Effector memory CD4-positive, alpha-beta T cell (primary cell): ENCODE data around the gene GLRA3.

Experiments used
- DNase-seq, 3 donors: peaks; one replicate each; pipeline ENCODE4 v3.0.0-alpha.2; 2020
- H3K27ac ChIP-seq: 2 replicates; pipeline ENCODE4 v1.7.0; 2013; ENCODE audit warnings: mild to moderate bottlenecking, low read length, moderate library complexity; ENCODE audit not compliant: insufficient read depth, poor library complexity, severe bottlenecking
- H3K27me3 ChIP-seq: replicated peaks from 2 replicates; pipeline ENCODE4 v1.7.0; 2013; ENCODE audit warnings: mild to moderate bottlenecking, low read length; ENCODE audit not compliant: insufficient read depth, control insufficient read depth, poor library complexity, severe bottlenecking
- H3K36me3 ChIP-seq: 2 replicates; pipeline ENCODE4 v1.7.0; 2013; ENCODE audit warnings: mild to moderate bottlenecking, low read length, moderate library complexity; ENCODE audit not compliant: control insufficient read depth, insufficient read depth
- H3K4me1 ChIP-seq: 2 replicates; pipeline ENCODE4 v1.7.0; 2013; ENCODE audit warnings: low read length, mild to moderate bottlenecking; ENCODE audit not compliant: control insufficient read depth, insufficient read depth, poor library complexity, severe bottlenecking
- H3K4me3 ChIP-seq: 2 replicates; pipeline ENCODE4 v1.7.0; 2013; ENCODE audit warnings: low read length, low read depth, mild to moderate bottlenecking; ENCODE audit not compliant: insufficient read depth, poor library complexity, severe bottlenecking
- H3K9me3 ChIP-seq: 2 replicates; pipeline ENCODE4 v1.7.0; 2013; ENCODE audit warnings: mild to moderate bottlenecking, low read length, moderate library complexity; ENCODE audit not compliant: control insufficient read depth

GLRA3 gene

DNA sequence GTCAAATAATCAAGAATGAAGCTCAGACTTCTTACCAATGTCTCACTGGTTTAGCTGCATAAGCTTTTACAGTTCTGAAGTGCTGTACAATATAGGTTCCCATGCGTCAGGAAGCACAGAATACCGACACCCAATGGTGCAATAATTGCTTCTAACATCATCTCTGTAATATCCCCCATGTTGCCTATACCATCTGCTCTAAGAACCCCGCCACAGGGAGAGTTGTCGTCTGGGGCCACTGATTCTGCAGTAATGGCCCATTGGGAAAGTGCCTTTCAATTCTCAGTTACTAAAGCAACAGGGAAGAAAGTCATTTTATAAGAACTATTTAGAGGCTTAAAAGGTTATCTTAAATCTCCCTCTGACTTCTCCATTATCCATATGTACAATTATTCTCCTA lies 94.9 kb downstream of the GLRA3 start:
- Histone ChIP-seq H3K36me3 (no peaks in the 10 kb centered on the region), H3K4me3 (no peak overlapping the region), H3K9me3 (no peaks in the 10 kb centered on the region), H3K27me3 (no peaks in the 10 kb centered on the region), H3K27ac (no peak overlapping the region), H3K4me1 (no peaks in the 10 kb centered on the region)
- no peak for DNase-seq

DNA sequence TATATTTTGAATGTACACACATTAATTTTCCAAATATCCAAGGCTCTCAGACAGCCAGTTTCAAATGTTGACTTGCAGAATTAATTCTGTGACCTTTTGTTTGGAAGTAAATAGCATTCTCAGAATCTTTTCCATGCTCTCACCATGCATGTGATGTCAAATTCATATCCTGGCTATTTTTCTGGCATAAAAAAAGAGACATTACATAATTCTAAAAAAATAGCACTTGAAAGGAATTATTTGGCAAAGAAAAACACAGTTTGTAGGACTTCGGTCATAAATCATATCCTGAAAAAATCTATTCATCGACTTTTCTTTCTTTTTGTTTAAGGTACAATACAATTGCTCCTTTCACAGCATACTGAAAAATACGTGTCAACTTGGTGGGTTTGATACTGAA lies 111.2 kb downstream of the GLRA3 start:
- no peaks in the 10 kb centered on the region for H3K27me3 ChIP-seq
- H3K9me3 ChIP-seq, result no peaks in the 10 kb centered on the region
- no peaks in the 10 kb centered on the region for H3K36me3 ChIP-seq
- no peak overlapping the region for H3K27ac ChIP-seq
- H3K4me1 ChIP-seq, result no peaks in the 10 kb centered on the region
- H3K4me3 ChIP-seq, result no peak overlapping the region
- no peak for DNase-seq

DNA sequence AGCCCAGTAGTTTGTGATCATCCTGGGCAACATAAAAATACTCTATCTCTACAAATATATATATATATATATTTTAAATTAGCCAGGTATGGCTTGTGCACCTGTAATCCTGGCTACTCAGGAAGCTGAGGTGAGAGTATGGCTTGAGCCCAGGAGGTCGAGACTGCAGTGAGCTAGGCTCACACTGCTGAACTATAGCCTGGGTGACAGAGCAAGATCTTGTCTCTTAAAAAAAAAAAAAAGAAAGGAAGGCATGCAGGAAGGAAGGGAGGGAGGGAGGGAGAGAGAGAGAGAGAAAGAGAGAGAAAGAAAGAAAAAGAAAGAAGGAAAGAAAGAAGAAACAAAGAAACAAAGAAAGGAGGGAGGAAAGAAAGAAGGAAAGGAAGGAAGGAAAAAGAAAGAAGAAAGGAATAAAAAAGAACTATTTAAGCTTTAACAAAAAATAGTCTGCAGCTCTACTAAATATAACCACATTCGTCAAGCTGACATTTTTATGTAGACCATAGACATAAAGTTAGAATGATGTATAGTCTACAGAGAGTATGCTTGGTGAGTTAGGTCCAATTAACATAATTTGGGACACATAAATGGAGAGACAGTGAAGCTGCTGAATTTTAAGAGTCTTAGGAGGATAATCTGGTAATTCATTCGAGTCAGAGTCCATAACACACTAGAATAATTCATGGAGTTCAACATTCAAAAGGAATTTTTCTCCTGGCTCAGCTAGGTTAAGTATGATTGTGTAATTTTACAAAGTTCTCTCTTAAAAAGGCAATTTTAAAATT lies 111.9 kb downstream of the GLRA3 start:
- no peaks in the 10 kb centered on the region for H3K27me3 ChIP-seq

DNA sequence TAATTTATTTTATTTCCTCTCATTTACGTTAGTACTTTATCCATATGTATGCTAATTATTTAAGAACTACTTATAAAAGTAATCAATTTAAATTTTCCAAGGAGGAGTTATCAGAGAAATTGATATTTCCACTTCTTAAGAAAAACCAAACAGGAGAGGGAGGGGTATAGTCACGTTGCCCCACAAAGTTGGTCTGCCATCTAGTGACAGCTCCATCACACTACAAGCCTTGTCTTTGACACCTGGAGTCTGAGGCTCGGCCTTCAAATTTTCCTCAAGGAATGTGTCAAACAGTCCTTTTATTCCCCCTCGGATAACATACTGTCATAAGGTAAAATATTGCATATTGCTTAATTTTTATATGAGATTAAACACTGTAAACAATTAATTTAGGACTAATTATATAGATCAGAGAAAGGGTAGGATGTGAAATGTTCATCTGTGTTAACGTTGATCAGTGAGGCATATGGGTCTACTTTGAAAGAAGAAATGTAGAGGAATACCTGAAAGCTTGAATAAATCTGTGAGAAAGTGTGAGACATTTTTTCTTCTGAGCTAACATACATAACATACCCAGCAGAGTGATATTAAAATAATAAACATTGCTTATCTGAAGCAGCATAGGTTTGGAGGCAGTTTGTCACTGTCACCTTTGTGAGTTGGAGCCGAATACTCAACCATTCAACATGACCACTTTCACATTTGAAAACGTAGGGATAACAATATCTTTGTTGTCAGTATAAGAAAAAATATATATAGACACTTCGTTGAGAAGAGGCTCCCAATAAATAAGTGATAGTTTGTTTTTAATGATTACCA lies 114.4 kb downstream of the GLRA3 start:
- Histone ChIP-seq H3K27ac (no peak overlapping the region), H3K36me3 (no peaks in the 10 kb centered on the region), H3K4me3 (no peak overlapping the region), H3K9me3 (no peaks in the 10 kb centered on the region), H3K4me1 (no peaks in the 10 kb centered on the region), H3K27me3 (no peaks in the 10 kb centered on the region)
- DNase-seq, result peak in 1 of 3 donors; percentile 6

More for the DNA sequence above, 111.9 kb downstream of the GLRA3 start:
- Histone ChIP-seq H3K9me3 (no peaks in the 10 kb centered on the region), H3K27ac (no peak overlapping the region), H3K36me3 (no peaks in the 10 kb centered on the region), H3K4me1 (no peaks in the 10 kb centered on the region), H3K4me3 (no peak overlapping the region)
- DNase-seq, result no peak

DNA sequence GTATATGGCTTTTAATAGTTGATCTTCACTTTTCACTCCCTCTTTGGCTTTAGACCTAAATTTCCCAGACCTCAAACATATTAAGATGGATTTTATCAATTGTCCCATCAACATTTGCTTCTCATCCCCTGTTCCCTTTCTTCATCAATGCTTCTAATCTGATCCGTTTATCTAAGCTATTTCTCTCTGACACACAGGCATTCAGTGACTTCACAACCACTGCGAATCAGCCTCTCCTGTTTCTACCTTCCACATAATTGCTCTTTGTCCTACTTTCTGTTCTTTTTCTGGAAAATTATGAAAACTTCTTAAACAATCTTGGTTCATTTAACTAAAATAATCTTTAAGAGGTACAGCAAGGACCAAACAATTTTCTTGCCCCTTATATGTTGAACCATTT lies 115.2 kb downstream of the GLRA3 start:
- DNase-seq, result no peak
- H3K27me3 ChIP-seq, result no peaks in the 10 kb centered on the region
- no peaks in the 10 kb centered on the region for H3K36me3 ChIP-seq
- H3K4me3 ChIP-seq, result no peak overlapping the region
- no peak overlapping the region for H3K27ac ChIP-seq
- no peaks in the 10 kb centered on the region for H3K4me1 ChIP-seq
- H3K9me3 ChIP-seq, result no peaks in the 10 kb centered on the region

DNA sequence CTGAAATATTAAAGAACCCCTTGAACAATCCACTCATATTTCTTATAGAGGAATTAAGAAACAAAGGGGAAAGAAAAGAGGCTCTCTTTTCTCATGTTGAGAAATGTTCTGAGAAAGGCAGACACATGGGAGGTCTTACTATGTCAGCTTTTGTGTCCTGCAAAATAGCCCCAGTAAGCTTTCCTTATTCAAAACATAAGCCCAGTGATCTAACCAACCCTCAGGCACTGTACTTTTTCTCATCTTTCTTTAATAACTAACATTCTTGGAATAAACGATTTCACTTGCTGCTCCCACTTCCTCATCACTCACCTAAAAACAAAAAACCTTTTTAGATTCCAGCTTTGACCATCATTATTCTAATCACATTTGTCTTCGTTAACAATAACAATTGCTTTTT lies 115.9 kb downstream of the GLRA3 start:
- Histone ChIP-seq H3K4me3 (no peak overlapping the region), H3K9me3 (no peaks in the 10 kb centered on the region), H3K4me1 (no peaks in the 10 kb centered on the region), H3K36me3 (no peaks in the 10 kb centered on the region), H3K27ac (no peak overlapping the region), H3K27me3 (no peaks in the 10 kb centered on the region)
- no peak for DNase-seq

DNA sequence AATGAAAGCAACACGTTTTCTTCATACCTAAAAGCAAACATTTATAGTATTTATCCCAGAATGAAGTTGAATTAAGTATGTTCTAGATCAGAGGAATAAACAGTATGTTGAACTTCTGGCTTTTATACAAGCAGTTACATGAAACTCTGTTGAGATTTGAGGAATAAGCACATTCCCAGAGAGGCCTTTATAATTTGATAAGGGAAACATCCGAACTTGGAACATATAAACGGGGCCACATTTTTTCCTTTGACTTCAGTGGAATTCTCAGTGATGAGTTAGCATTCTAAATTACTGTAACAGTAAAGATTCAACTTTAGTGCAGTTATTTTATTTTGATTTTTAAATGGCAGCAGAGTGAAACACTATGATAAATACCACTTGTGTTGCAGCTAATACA lies 119.5 kb downstream of the GLRA3 start:
- Histone ChIP-seq H3K4me3 (no peak overlapping the region), H3K9me3 (no peaks in the 10 kb centered on the region), H3K27ac (no peak overlapping the region), H3K4me1 (no peaks in the 10 kb centered on the region), H3K27me3 (no peaks in the 10 kb centered on the region), H3K36me3 (no peaks in the 10 kb centered on the region)
- DNase-seq, result no peak

DNA sequence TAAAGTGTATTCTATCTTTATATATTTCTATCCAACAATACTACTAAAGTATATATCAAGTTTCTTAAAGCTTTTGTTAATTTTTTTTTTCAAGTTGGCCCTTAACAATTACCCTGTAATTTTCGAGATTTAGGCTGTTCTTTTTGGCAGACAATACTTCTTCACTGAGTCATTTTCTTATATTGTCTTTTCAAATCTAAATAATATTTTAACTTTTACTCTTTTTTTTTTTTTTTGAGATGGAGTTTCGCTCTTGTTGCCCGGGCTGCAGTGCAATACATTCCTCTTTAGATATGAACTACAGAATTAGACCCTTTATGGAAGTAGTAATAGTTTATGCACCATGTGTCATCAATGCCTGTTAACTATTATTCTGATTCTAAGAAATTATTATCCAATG lies 120.7 kb downstream of the GLRA3 start:
- no peak for DNase-seq

DNA sequence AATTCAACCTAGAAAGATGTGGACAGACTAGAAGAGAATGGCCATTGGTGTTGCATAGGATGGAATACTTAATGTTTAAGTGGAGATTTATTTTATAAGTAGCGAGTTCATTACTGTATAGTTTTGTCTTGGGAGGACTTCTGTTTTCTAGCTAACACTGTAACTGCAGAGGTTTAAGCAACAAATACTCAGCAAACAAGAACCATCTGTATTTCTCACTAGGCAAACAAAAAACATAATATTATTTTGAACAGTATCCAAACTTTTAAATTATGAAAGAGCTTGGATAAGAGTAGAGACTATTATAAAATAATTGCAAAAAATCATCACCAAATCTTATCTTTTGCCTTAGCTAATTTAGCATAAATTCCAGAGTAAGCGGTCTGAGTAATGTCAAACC lies 121.1 kb downstream of the GLRA3 start:
- Histone ChIP-seq H3K9me3 (no peaks in the 10 kb centered on the region), H3K36me3 (no peaks in the 10 kb centered on the region), H3K27me3 (no peaks in the 10 kb centered on the region), H3K27ac (no peak overlapping the region), H3K4me1 (no peaks in the 10 kb centered on the region), H3K4me3 (no peak overlapping the region)
- no peak for DNase-seq

More for the DNA sequence above, 120.7 kb downstream of the GLRA3 start:
- Histone ChIP-seq H3K4me3 (no peak overlapping the region), H3K4me1 (no peaks in the 10 kb centered on the region), H3K36me3 (no peaks in the 10 kb centered on the region), H3K27ac (no peak overlapping the region), H3K27me3 (no peaks in the 10 kb centered on the region), H3K9me3 (no peaks in the 10 kb centered on the region)

DNA sequence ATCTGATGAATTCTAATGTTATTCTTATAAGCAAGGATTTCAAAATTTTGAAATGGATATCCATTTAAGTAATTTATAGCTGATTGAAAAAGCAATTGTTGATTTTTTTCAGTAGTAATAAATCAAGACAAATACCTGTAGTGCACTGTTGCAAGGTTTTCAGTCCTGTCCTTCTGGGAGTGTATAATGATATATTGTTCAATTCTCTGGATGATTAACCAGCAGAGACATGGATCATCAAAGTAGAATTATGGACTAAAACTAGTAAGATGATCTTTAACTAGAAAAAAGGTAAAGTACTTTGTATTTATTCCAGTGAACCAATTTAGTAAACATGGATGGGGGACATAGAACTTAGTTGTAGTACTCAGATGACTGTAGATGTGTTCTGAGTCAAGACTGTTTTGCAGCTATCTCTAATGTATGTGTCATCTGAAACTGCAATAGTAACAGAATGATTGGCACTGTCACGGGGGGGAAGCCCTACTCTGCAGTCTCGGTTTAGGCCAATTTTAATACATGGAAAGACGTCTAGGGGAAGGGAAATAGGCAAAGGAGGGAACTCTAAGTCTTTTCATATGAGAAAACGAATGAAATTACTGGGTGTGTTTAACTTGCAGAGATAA lies 121.9 kb downstream of the GLRA3 start:
- no peak overlapping the region for H3K4me3 ChIP-seq
- H3K9me3 ChIP-seq, result no peaks in the 10 kb centered on the region
- no peaks in the 10 kb centered on the region for H3K36me3 ChIP-seq
- no peak for DNase-seq
- no peak overlapping the region for H3K27ac ChIP-seq
- H3K4me1 ChIP-seq, result no peaks in the 10 kb centered on the region
- no peaks in the 10 kb centered on the region for H3K27me3 ChIP-seq
